ENCODE data around the gene AKT1S1. TPM values are rescaled to one million over a fixed set of nuclear protein-coding genes. Genes with fewer than 3 reads are reported as not detected.

Gene AKT1S1
- total RNA-seq, 1 donor from 2014 or later, result 52.0 TPM

GRCh38 chr19:49875857-49876421, 1.2 kb downstream of the AKT1S1 start:
- no peaks in the 10 kb centered on the region for H3K27me3 Mint-ChIP-seq (ENCODE audit: low read depth)
- no peak for TF ChIP-seq CTCF (IDR thresholded peaks at IDR 0.05)
- peak; percentile 80 for DNase-seq (ENCODE audit: low spot score)
- no peak overlapping the region for H3K27ac Mint-ChIP-seq (ENCODE audit: unreplicated experiment)
- peaks cover 35% of the 10 kb centered on the region for H3K4me1 Mint-ChIP-seq (ENCODE audit: low read depth)
- H3K9me3 Mint-ChIP-seq (ENCODE audit: low read depth), result no peaks in the 10 kb centered on the region
- H3K36me3 Mint-ChIP-seq (ENCODE audit: low read depth), result peaks cover 8% of the 10 kb centered on the region
- H3K4me3 Mint-ChIP-seq (ENCODE audit: unreplicated experiment), result no peak overlapping the region

GRCh38 chr19:49875177-49875576, 2.0 kb downstream of the AKT1S1 start:
- TF ChIP-seq CTCF (IDR thresholded peaks at IDR 0.05), result no peak
- Mint-ChIP-seq H3K27me3 (ENCODE audit: low read depth) (no peaks in the 10 kb centered on the region), H3K4me1 (ENCODE audit: low read depth) (peaks cover 41% of the 10 kb centered on the region), H3K27ac (ENCODE audit: unreplicated experiment) (no peak overlapping the region), H3K4me3 (ENCODE audit: unreplicated experiment) (no peak overlapping the region), H3K36me3 (ENCODE audit: low read depth) (peaks cover 8% of the 10 kb centered on the region), H3K9me3 (ENCODE audit: low read depth) (no peaks in the 10 kb centered on the region)
- no peak for DNase-seq (ENCODE audit: low spot score)

- peaks cover 8% of the 10 kb centered on the region for H3K36me3 Mint-ChIP-seq (ENCODE audit: low read depth)
- no peaks in the 10 kb centered on the region for H3K9me3 Mint-ChIP-seq (ENCODE audit: low read depth)
- H3K4me1 Mint-ChIP-seq (ENCODE audit: low read depth), result peaks cover 43% of the 10 kb centered on the region
- H3K4me3 Mint-ChIP-seq (ENCODE audit: unreplicated experiment), result peak overlapping the region; percentile 31
- DNase-seq (ENCODE audit: low spot score), result no peak
- H3K27me3 Mint-ChIP-seq (ENCODE audit: low read depth), result no peaks in the 10 kb centered on the region
- H3K27ac Mint-ChIP-seq (ENCODE audit: unreplicated experiment), result peak overlapping the region; percentile 78
- TF ChIP-seq CTCF (IDR thresholded peaks at IDR 0.05), result no peak
Measured at GRCh38 chr19:49874503-49875157, 2.5 kb downstream of the AKT1S1 start.

GRCh38 chr19:49873834-49874233, 3.3 kb downstream of the AKT1S1 start:
- Mint-ChIP-seq H3K36me3 (ENCODE audit: low read depth) (peaks cover 4% of the 10 kb centered on the region), H3K4me1 (ENCODE audit: low read depth) (peaks cover 39% of the 10 kb centered on the region), H3K9me3 (ENCODE audit: low read depth) (no peaks in the 10 kb centered on the region), H3K27me3 (ENCODE audit: low read depth) (no peaks in the 10 kb centered on the region), H3K27ac (ENCODE audit: unreplicated experiment) (peak overlapping the region; percentile 8), H3K4me3 (ENCODE audit: unreplicated experiment) (no peak overlapping the region)
- DNase-seq (ENCODE audit: low spot score), result peak; percentile 82
- TF ChIP-seq CTCF (IDR thresholded peaks at IDR 0.05), result no peak

GRCh38 chr19:49873129-49873521, 4.0 kb downstream of the AKT1S1 start:
- Mint-ChIP-seq H3K27me3 (ENCODE audit: low read depth) (no peaks in the 10 kb centered on the region), H3K36me3 (ENCODE audit: low read depth) (peaks cover 3% of the 10 kb centered on the region), H3K27ac (ENCODE audit: unreplicated experiment) (no peak overlapping the region), H3K9me3 (ENCODE audit: low read depth) (no peaks in the 10 kb centered on the region), H3K4me3 (ENCODE audit: unreplicated experiment) (no peak overlapping the region), H3K4me1 (ENCODE audit: low read depth) (peaks cover 32% of the 10 kb centered on the region)
- DNase-seq (ENCODE audit: low spot score), result no peak
- no peak for TF ChIP-seq CTCF (IDR thresholded peaks at IDR 0.05)
